Measurements from ENCODE around the gene MAGI1.

DNA sequence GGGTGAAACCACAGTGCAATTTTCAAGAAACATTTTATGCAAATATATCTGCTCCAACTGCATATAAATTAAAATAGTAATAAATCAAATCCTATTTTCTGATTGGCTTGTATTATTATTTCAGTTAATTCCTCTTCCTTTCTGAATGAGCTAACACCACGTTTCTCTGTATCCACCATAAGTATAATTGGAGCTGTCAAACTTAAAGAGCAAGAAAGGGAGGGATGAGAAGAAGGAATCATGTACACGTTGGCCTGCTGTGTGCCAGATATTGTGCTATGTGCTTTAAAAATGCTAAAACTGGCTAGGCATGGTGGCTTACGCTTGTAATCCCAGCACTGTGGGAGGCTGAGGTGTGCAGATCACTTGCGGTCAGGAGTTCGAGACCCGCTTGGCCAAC lies 180.0 kb downstream of the MAGI1 start:
- no peak for TF ChIP-seq GATA2 (IDR thresholded peaks at IDR 0.05; ENCODE audit: low read depth, low read length)
- no peak for TF ChIP-seq GATA3 (IDR thresholded peaks at IDR 0.05; ENCODE audit: low read depth, low read length)

All from SH-SY5Y (cell line).